ENCODE results near the gene TEPSIN.

Gene TEPSIN

GRCh38 chr17:81238815-81239713 lies at the start of gene TEPSIN, which contains the start of gene NDUFAF8:
TSS of gene TEPSIN (minus strand) at chr17:81239055. CDS start at chr17:81239033, 22 bp downstream.
TSS of gene NDUFAF8 (plus strand) at chr17:81239318. CDS start at chr17:81239364, 46 bp downstream.
- H3K4me1 Mint-ChIP-seq (ENCODE audit: low read depth): peaks cover 38% of the 10 kb centered on the region

GRCh38 chr17:81287741-81288430 lies 49.0 kb upstream of the TEPSIN start:
- H3K27me3 Mint-ChIP-seq: no peaks in the 10 kb centered on the region
- H3K4me3 Mint-ChIP-seq: peak overlapping the region; percentile 20
- no peak for DNase-seq
- H3K36me3 Mint-ChIP-seq (ENCODE audit: low read depth): peaks cover 56% of the 10 kb centered on the region
- H3K4me1 Mint-ChIP-seq (ENCODE audit: low read depth): peaks cover 47% of the 10 kb centered on the region
- H3K9me3 Mint-ChIP-seq: no peaks in the 10 kb centered on the region
- peak overlapping the region; percentile 95 for H3K27ac Mint-ChIP-seq

More at GRCh38 chr17:81238815-81239713, at the start of gene TEPSIN, which contains the start of gene NDUFAF8:
- Mint-ChIP-seq H3K36me3 (ENCODE audit: low read depth) (peaks cover 45% of the 10 kb centered on the region), H3K4me3 (peak within 1 kb of the TSS; percentile 97), H3K9me3 (no peaks in the 10 kb centered on the region), H3K27ac (peak within 1 kb of the TSS; percentile 97), H3K27me3 (no peaks in the 10 kb centered on the region)
- peak; percentile 94 for DNase-seq

- Mint-ChIP-seq H3K4me1 (ENCODE audit: low read depth) (peaks cover 43% of the 10 kb centered on the region), H3K27me3 (no peaks in the 10 kb centered on the region), H3K27ac (peak overlapping the region; percentile 95), H3K9me3 (no peaks in the 10 kb centered on the region), H3K4me3 (peak overlapping the region; percentile 20), H3K36me3 (ENCODE audit: low read depth) (peaks cover 58% of the 10 kb centered on the region)
- DNase-seq: no peak
These were observed 48.3 kb upstream of the TEPSIN start for GRCh38 chr17:81287152-81287551.

GRCh38 chr17:81286491-81287145 lies 47.8 kb upstream of the TEPSIN start:
- no peaks in the 10 kb centered on the region for H3K27me3 Mint-ChIP-seq
- peaks cover 59% of the 10 kb centered on the region for H3K36me3 Mint-ChIP-seq (ENCODE audit: low read depth)
- peak overlapping the region; percentile 95 for H3K27ac Mint-ChIP-seq
- no peak for DNase-seq
- H3K4me3 Mint-ChIP-seq: peak overlapping the region; percentile 85
- H3K9me3 Mint-ChIP-seq: no peaks in the 10 kb centered on the region
- H3K4me1 Mint-ChIP-seq (ENCODE audit: low read depth): peaks cover 41% of the 10 kb centered on the region

GRCh38 chr17:81285894-81286293 lies 47.0 kb upstream of the TEPSIN start:
- peak overlapping the region; percentile 95 for H3K27ac Mint-ChIP-seq
- H3K4me3 Mint-ChIP-seq: peak overlapping the region; percentile 85
- no peaks in the 10 kb centered on the region for H3K9me3 Mint-ChIP-seq
- DNase-seq: no peak
- peaks cover 38% of the 10 kb centered on the region for H3K4me1 Mint-ChIP-seq (ENCODE audit: low read depth)
- no peaks in the 10 kb centered on the region for H3K27me3 Mint-ChIP-seq
- peaks cover 61% of the 10 kb centered on the region for H3K36me3 Mint-ChIP-seq (ENCODE audit: low read depth)

GRCh38 chr17:81285179-81285878 lies 46.5 kb upstream of the TEPSIN start:
- Mint-ChIP-seq H3K4me3 (peak overlapping the region; percentile 85), H3K9me3 (no peaks in the 10 kb centered on the region), H3K27ac (peak overlapping the region; percentile 95), H3K27me3 (no peaks in the 10 kb centered on the region), H3K36me3 (ENCODE audit: low read depth) (peaks cover 61% of the 10 kb centered on the region), H3K4me1 (ENCODE audit: low read depth) (peaks cover 38% of the 10 kb centered on the region)
- peak; percentile 82 for DNase-seq

- Mint-ChIP-seq H3K4me3 (no peak overlapping the region), H3K36me3 (ENCODE audit: low read depth) (peaks cover 68% of the 10 kb centered on the region), H3K27me3 (no peaks in the 10 kb centered on the region), H3K27ac (no peak overlapping the region), H3K9me3 (no peaks in the 10 kb centered on the region), H3K4me1 (ENCODE audit: low read depth) (peaks cover 35% of the 10 kb centered on the region)
- no peak for DNase-seq
These were observed 44.0 kb upstream of the TEPSIN start for GRCh38 chr17:81282876-81283275.

- Mint-ChIP-seq H3K27me3 (no peaks in the 10 kb centered on the region), H3K4me3 (no peak overlapping the region), H3K36me3 (ENCODE audit: low read depth) (peaks cover 68% of the 10 kb centered on the region), H3K4me1 (ENCODE audit: low read depth) (peaks cover 29% of the 10 kb centered on the region), H3K9me3 (no peaks in the 10 kb centered on the region), H3K27ac (no peak overlapping the region)
- no peak for DNase-seq
These were observed 43.3 kb upstream of the TEPSIN start for GRCh38 chr17:81282141-81282540.

- no peaks in the 10 kb centered on the region for H3K9me3 Mint-ChIP-seq
- peaks cover 79% of the 10 kb centered on the region for H3K36me3 Mint-ChIP-seq (ENCODE audit: low read depth)
- H3K4me3 Mint-ChIP-seq: no peak overlapping the region
- no peak overlapping the region for H3K27ac Mint-ChIP-seq
- no peaks in the 10 kb centered on the region for H3K27me3 Mint-ChIP-seq
- peaks cover 14% of the 10 kb centered on the region for H3K4me1 Mint-ChIP-seq (ENCODE audit: low read depth)
- no peak for DNase-seq
These were observed 41.7 kb upstream of the TEPSIN start for GRCh38 chr17:81280571-81280970.

- Mint-ChIP-seq H3K27me3 (no peaks in the 10 kb centered on the region), H3K27ac (no peak overlapping the region), H3K9me3 (no peaks in the 10 kb centered on the region), H3K4me3 (no peak overlapping the region), H3K4me1 (ENCODE audit: low read depth) (peaks cover 5% of the 10 kb centered on the region), H3K36me3 (ENCODE audit: low read depth) (peaks cover 79% of the 10 kb centered on the region)
- DNase-seq: no peak
These were observed 40.7 kb upstream of the TEPSIN start for GRCh38 chr17:81279278-81280275.

- no peaks in the 10 kb centered on the region for H3K4me1 Mint-ChIP-seq (ENCODE audit: low read depth)
- H3K9me3 Mint-ChIP-seq: no peaks in the 10 kb centered on the region
- no peak overlapping the region for H3K27ac Mint-ChIP-seq
- no peak for DNase-seq
- H3K27me3 Mint-ChIP-seq: no peaks in the 10 kb centered on the region
- no peak overlapping the region for H3K4me3 Mint-ChIP-seq
- peaks cover 79% of the 10 kb centered on the region for H3K36me3 Mint-ChIP-seq (ENCODE audit: low read depth)
These were observed 40.0 kb upstream of the TEPSIN start for GRCh38 chr17:81278831-81279230.

- no peak for DNase-seq
- H3K27ac Mint-ChIP-seq: no peak overlapping the region
- H3K9me3 Mint-ChIP-seq: no peaks in the 10 kb centered on the region
- H3K4me3 Mint-ChIP-seq: no peak overlapping the region
- H3K36me3 Mint-ChIP-seq (ENCODE audit: low read depth): peaks cover 84% of the 10 kb centered on the region
- H3K4me1 Mint-ChIP-seq (ENCODE audit: low read depth): peaks cover 2% of the 10 kb centered on the region
- no peaks in the 10 kb centered on the region for H3K27me3 Mint-ChIP-seq
These were observed 39.3 kb upstream of the TEPSIN start for GRCh38 chr17:81277946-81278693.

All from activated T-cell treated with anti-CD3 and anti-CD28 coated beads, Interleukin-2, amount 50 U/mL, for 24 hours (primary cell).